GM12891 (cell line): ENCODE measurements around the gene EHD2.

Experiments used
- POLR2A ChIP-seq: IDR thresholded peaks from 2 replicates; pipeline ENCODE4 v1.6.1; 2011; ENCODE audit warnings: low read depth, low read length, control low read depth
- POLR2AphosphoS5 ChIP-seq: IDR thresholded peaks from 2 replicates; pipeline ENCODE4 v1.6.1; 2011; ENCODE audit warnings: low read depth, low read length, control low read depth
- SPI1 ChIP-seq: IDR thresholded peaks from 2 replicates; pipeline ENCODE4 v1.6.1; 2011; ENCODE audit warnings: low read depth, low read length, control low read depth
- TAF1 ChIP-seq: IDR thresholded peaks from 2 replicates; pipeline ENCODE4 v1.6.1; 2011; ENCODE audit warnings: low read depth, low read length, control low read depth

GRCh38 chr19:47711652-47712242, 1.5 kb upstream of the EHD2 start:
- TF ChIP-seq POLR2A (no peak), TAF1 (no peak), POLR2AphosphoS5 (no peak), SPI1 (no peak)
